ENCODE data around the gene GINS1.

The GINS1 gene

DNA sequence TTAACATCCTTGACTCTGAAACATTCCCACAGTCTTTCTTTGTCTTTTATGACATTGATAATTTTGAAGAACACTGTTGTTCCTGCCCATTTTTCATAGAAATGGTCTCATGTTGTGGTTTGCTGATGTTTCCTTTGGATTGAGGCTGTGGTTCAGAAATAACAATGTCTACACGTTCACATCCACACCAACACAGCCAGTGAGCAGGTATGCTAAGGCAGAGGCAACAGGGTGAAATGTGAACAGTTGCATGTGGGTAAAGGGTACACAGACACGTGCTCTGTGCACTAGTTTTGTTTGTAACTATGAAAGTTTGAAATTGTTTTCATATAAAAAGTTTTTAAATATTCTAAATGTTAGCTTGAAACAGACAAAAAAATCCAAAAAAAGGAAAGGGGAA is 78.4 kb downstream of the GINS1 start:
- peaks cover 60% of the 10 kb centered on the region for H3K36me3 ChIP-seq (ENCODE audit: insufficient read depth, insufficient read length, low read length)
- TF ChIP-seq YY1 (IDR thresholded peaks at IDR 0.05; ENCODE audit: insufficient read depth, insufficient read length): no peak
- TF ChIP-seq SUZ12 (IDR thresholded peaks at IDR 0.05; ENCODE audit: extremely low read depth, insufficient read depth, insufficient read length): no peak
- no peak for TF ChIP-seq ZNF274 (IDR thresholded peaks at IDR 0.05; ENCODE audit: low read depth, low read length)
- no peaks in the 10 kb centered on the region for H3K9me3 ChIP-seq (ENCODE audit: insufficient read depth, low read length)
- no peak for DNase-seq (ENCODE audit: low read depth, low spot score)
- H3K27me3 ChIP-seq (ENCODE audit: insufficient read depth, insufficient read length): no peaks in the 10 kb centered on the region
- H3K9ac ChIP-seq (ENCODE audit: insufficient read length, low read depth): no peak overlapping the region
- peaks cover 7% of the 10 kb centered on the region for H3K4me1 ChIP-seq (ENCODE audit: insufficient read depth, insufficient read length)
- no peak overlapping the region for H3K4me3 ChIP-seq (ENCODE audit: insufficient read length, low read depth)

DNA sequence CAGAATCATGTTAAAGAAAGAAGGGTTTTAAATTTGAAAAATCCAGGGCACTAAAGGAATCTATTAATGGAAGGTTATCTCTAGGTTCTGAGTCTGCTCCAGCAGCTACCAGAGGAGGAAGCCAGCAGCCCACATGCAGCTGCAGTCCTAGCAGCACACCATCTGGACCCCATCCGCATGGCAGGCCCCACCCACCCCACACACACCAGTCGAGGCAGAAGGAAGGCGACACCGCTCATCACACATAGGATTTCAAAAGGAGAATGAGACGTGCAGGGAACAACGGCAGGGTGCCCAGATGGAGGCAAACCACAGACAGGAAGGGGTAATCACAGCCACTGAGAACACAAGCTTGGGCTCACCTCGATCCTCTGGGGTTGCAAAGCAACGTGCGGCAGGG is 78.9 kb downstream of the GINS1 start:
- DNase-seq (ENCODE audit: low read depth, low spot score): no peak
- Histone ChIP-seq H3K4me3 (ENCODE audit: insufficient read length, low read depth) (no peak overlapping the region), H3K27me3 (ENCODE audit: insufficient read depth, insufficient read length) (no peaks in the 10 kb centered on the region), H3K4me1 (ENCODE audit: insufficient read depth, insufficient read length) (peaks cover 12% of the 10 kb centered on the region), H3K9ac (ENCODE audit: insufficient read length, low read depth) (no peak overlapping the region), H3K36me3 (ENCODE audit: insufficient read depth, insufficient read length, low read length) (peaks cover 60% of the 10 kb centered on the region), H3K9me3 (ENCODE audit: insufficient read depth, low read length) (no peaks in the 10 kb centered on the region)
- TF ChIP-seq YY1 (IDR thresholded peaks at IDR 0.05; ENCODE audit: insufficient read depth, insufficient read length): no peak
- TF ChIP-seq ZNF274 (IDR thresholded peaks at IDR 0.05; ENCODE audit: low read depth, low read length): no peak
- TF ChIP-seq SUZ12 (IDR thresholded peaks at IDR 0.05; ENCODE audit: extremely low read depth, insufficient read depth, insufficient read length): no peak

DNA sequence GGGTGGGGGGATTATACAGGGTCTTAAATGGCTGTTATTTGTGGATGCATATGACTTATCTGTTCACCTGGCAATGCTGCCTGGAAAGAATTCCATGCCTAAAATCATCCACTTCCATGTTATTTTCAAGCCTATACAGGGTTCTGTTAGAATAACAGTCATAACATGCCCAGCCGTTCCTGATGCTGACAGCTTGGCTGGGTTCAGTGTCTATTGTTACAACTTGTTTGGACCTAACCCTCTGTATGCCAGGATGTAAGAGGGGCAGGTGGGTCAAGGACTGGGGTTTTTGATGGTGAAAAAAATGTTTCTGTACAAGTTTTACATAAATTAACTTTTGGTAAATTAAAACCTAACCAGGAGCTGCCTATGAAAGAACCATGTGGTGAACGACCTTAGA is 79.8 kb downstream of the GINS1 start:
- no peak for TF ChIP-seq ZNF274 (IDR thresholded peaks at IDR 0.05; ENCODE audit: low read depth, low read length)
- no peak for TF ChIP-seq YY1 (IDR thresholded peaks at IDR 0.05; ENCODE audit: insufficient read depth, insufficient read length)
- TF ChIP-seq SUZ12 (IDR thresholded peaks at IDR 0.05; ENCODE audit: extremely low read depth, insufficient read depth, insufficient read length): no peak
- Histone ChIP-seq H3K36me3 (ENCODE audit: insufficient read depth, insufficient read length, low read length) (peaks cover 56% of the 10 kb centered on the region), H3K27me3 (ENCODE audit: insufficient read depth, insufficient read length) (no peaks in the 10 kb centered on the region), H3K4me3 (ENCODE audit: insufficient read length, low read depth) (no peak overlapping the region), H3K9ac (ENCODE audit: insufficient read length, low read depth) (no peak overlapping the region), H3K9me3 (ENCODE audit: insufficient read depth, low read length) (no peaks in the 10 kb centered on the region), H3K4me1 (ENCODE audit: insufficient read depth, insufficient read length) (peaks cover 17% of the 10 kb centered on the region)
- no peak for DNase-seq (ENCODE audit: low read depth, low spot score)

DNA sequence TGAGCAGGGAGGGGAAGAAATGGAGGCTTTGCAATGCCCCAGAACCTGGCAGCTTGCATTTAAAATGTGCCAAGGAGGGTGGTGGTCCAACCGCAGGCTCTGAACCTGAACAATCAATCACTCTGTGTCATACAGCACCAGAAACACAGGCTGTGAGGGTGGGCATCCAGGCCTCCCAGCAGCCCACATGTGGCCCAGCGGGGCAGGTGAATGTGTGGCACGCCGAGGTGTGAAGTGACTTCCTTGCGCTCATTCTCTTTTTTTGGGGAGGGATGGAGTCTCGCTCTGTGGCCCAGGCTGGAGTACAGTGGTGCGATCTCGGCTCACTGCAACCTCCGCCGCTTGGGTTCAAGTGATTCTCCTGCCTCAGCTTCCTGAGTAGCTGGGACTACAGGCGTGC is 80.5 kb downstream of the GINS1 start:
- Histone ChIP-seq H3K4me3 (ENCODE audit: insufficient read length, low read depth) (no peak overlapping the region), H3K27me3 (ENCODE audit: insufficient read depth, insufficient read length) (no peaks in the 10 kb centered on the region), H3K4me1 (ENCODE audit: insufficient read depth, insufficient read length) (peaks cover 17% of the 10 kb centered on the region), H3K9ac (ENCODE audit: insufficient read length, low read depth) (no peak overlapping the region), H3K9me3 (ENCODE audit: insufficient read depth, low read length) (no peaks in the 10 kb centered on the region), H3K36me3 (ENCODE audit: insufficient read depth, insufficient read length, low read length) (peaks cover 56% of the 10 kb centered on the region)
- DNase-seq (ENCODE audit: low read depth, low spot score): no peak
- no peak for TF ChIP-seq YY1 (IDR thresholded peaks at IDR 0.05; ENCODE audit: insufficient read depth, insufficient read length)
- TF ChIP-seq ZNF274 (IDR thresholded peaks at IDR 0.05; ENCODE audit: low read depth, low read length): no peak
- TF ChIP-seq SUZ12 (IDR thresholded peaks at IDR 0.05; ENCODE audit: extremely low read depth, insufficient read depth, insufficient read length): no peak

DNA sequence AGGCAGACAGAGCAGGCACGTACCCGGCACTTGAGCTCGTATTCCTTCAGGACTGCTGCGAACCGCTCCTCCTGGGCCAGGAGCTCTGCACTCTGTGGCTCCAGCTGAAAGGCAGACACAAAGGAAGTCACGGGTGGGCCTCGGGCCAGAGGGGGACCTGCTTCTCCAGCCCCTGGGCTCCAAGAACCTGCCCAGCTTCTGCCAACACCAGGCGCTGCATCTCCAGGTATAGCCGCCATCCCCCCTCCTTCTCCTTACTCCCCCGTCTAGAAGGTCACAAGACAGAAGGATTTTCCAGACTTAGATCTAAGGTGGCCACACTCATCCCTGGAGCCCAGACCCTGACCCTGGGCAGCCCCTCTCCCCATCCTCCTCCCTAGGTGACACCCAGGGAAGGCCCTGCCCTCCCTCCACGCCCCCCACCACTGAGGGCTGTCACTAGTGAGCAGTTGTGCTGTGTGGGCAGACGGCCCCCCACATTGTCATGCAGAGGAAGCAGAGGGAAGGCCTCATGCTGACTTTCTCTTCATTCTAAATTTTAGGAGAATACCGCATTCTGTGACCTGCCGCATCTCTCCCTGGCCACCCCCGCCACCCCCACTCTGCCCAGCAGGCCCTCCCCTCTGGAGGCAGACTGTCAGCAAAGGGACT is 81.9 kb downstream of the GINS1 start:
- no peak overlapping the region for H3K4me3 ChIP-seq (ENCODE audit: insufficient read length, low read depth)
- DNase-seq (ENCODE audit: low read depth, low spot score): peak; percentile 13
- no peaks in the 10 kb centered on the region for H3K27me3 ChIP-seq (ENCODE audit: insufficient read depth, insufficient read length)
- no peak overlapping the region for H3K9ac ChIP-seq (ENCODE audit: insufficient read length, low read depth)
- peaks cover 17% of the 10 kb centered on the region for H3K4me1 ChIP-seq (ENCODE audit: insufficient read depth, insufficient read length)
- H3K36me3 ChIP-seq (ENCODE audit: insufficient read depth, insufficient read length, low read length): peaks cover 51% of the 10 kb centered on the region
- no peak for TF ChIP-seq SUZ12 (IDR thresholded peaks at IDR 0.05; ENCODE audit: extremely low read depth, insufficient read depth, insufficient read length)
- TF ChIP-seq ZNF274 (IDR thresholded peaks at IDR 0.05; ENCODE audit: low read depth, low read length): no peak
- no peak for TF ChIP-seq YY1 (IDR thresholded peaks at IDR 0.05; ENCODE audit: insufficient read depth, insufficient read length)
- no peaks in the 10 kb centered on the region for H3K9me3 ChIP-seq (ENCODE audit: insufficient read depth, low read length)

DNA sequence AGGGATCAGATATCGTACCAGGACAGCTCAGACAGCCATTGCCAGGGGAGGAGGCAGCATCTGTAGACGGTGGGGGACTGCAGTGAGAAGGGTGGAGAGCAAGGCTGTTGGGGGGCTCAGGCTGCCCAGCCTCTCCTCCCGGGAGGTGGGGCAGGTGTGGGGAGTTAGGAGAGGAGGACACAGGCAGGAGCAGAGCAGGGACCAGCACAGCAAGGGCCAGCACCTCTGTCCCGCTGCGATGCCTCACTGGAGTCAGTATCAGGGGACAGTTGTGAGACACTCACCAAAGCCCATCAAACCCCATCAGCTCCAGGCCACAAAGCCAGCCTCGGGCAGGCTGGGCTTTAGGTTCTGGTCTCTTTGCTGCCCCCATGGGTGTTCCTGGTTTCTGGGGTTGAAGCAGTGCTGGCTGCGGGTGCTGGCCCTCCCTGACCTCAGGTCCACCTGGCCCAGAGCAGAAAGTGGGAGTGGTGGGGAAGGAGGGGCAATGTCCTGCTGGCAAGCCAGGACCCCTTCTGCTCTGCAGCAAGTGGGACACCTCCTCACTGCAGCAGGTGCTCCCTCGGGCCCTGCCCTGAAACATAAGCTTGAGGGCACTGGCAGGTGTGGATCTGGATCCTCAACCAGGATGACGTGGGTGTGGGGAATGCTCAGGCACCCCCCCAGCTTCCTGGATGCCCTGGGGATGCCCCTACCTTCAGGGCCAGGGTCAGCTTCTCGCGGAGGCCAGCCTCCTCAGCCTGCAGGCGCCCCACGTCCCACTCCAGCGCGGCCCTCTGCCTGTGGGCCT is 83.4 kb downstream of the GINS1 start:
- H3K27me3 ChIP-seq (ENCODE audit: insufficient read depth, insufficient read length): no peaks in the 10 kb centered on the region
- H3K4me1 ChIP-seq (ENCODE audit: insufficient read depth, insufficient read length): peaks cover 23% of the 10 kb centered on the region
- H3K9ac ChIP-seq (ENCODE audit: insufficient read length, low read depth): peak overlapping the region; percentile 42
- no peaks in the 10 kb centered on the region for H3K9me3 ChIP-seq (ENCODE audit: insufficient read depth, low read length)
- TF ChIP-seq YY1 (IDR thresholded peaks at IDR 0.05; ENCODE audit: insufficient read depth, insufficient read length) (no peak), ZNF274 (IDR thresholded peaks at IDR 0.05; ENCODE audit: low read depth, low read length) (no peak), SUZ12 (IDR thresholded peaks at IDR 0.05; ENCODE audit: extremely low read depth, insufficient read depth, insufficient read length) (no peak)
- no peak overlapping the region for H3K4me3 ChIP-seq (ENCODE audit: insufficient read length, low read depth)
- peaks cover 50% of the 10 kb centered on the region for H3K36me3 ChIP-seq (ENCODE audit: insufficient read depth, insufficient read length, low read length)
- DNase-seq (ENCODE audit: low read depth, low spot score): no peak

DNA sequence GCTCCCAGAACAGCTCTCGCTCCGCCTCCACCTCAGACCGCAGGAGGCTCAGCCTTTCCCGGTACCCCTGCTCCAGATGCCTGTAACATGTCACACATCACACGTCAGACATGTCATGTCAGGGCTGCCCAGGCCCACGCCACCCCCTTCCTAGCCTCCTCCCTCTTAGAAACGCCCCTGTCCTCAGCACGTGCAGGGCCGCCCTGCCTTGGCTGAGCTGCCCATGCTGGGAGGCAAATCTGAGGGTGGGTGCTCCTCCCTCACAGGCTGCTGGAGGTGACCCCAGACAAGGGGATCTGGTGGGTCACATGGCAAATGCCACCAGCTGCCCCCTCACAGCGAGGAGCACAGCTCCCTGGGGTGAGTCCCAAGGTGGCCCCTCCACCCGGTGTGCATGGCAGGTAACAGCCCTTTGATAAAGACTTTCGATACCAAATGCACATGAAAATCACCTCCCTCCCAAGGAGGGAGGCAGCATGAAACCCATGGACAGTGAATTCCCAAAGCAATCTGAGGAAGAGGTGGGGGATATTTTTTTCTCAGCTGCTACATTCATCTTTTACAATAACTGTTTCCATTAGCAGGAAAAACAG is 84.1 kb downstream of the GINS1 start:
- Histone ChIP-seq H3K9ac (ENCODE audit: insufficient read length, low read depth) (peak overlapping the region; percentile 36), H3K4me1 (ENCODE audit: insufficient read depth, insufficient read length) (peaks cover 23% of the 10 kb centered on the region), H3K9me3 (ENCODE audit: insufficient read depth, low read length) (no peaks in the 10 kb centered on the region), H3K4me3 (ENCODE audit: insufficient read length, low read depth) (no peak overlapping the region), H3K27me3 (ENCODE audit: insufficient read depth, insufficient read length) (no peaks in the 10 kb centered on the region), H3K36me3 (ENCODE audit: insufficient read depth, insufficient read length, low read length) (peaks cover 54% of the 10 kb centered on the region)
- TF ChIP-seq ZNF274 (IDR thresholded peaks at IDR 0.05; ENCODE audit: low read depth, low read length) (no peak), YY1 (IDR thresholded peaks at IDR 0.05; ENCODE audit: insufficient read depth, insufficient read length) (no peak), SUZ12 (IDR thresholded peaks at IDR 0.05; ENCODE audit: extremely low read depth, insufficient read depth, insufficient read length) (no peak)
- DNase-seq (ENCODE audit: low read depth, low spot score): no peak
